Activated naive CD8-positive, alpha-beta T cell treated with anti-CD3 and anti-CD28 coated beads, Interleukin-2, amount 50 U/mL, for 24 hours (primary cell): ENCODE results near the gene LRGUK.

Source experiments
- ATAC-seq: fragments of 150-1000 bp; cut with Tn5 transposase; one replicate; pipeline ENCODE4 v1.10.0; 2021
- DNase-seq: peaks from one replicate; pipeline ENCODE4 v3.0.0; 2021
- H3K27ac Mint-ChIP-seq: one replicate; pipeline ENCODE4 v1.8.0; 2021; ENCODE audit warnings: mild to moderate bottlenecking, mixed read lengths
- H3K27me3 Mint-ChIP-seq: one replicate; pipeline ENCODE4 v1.8.0; 2021; ENCODE audit warnings: mixed read lengths
- H3K36me3 Mint-ChIP-seq: one replicate; pipeline ENCODE4 v1.8.0; 2021; ENCODE audit warnings: low read depth, mixed read lengths
- H3K4me1 Mint-ChIP-seq: one replicate; pipeline ENCODE4 v1.8.0; 2021; ENCODE audit warnings: mixed read lengths
- H3K4me3 Mint-ChIP-seq: one replicate; pipeline ENCODE4 v1.8.0; 2021; ENCODE audit warnings: mild to moderate bottlenecking, moderate library complexity, mixed read lengths
- H3K9me3 Mint-ChIP-seq: one replicate; pipeline ENCODE4 v1.8.0; 2021; ENCODE audit warnings: mixed read lengths

The LRGUK gene

DNA sequence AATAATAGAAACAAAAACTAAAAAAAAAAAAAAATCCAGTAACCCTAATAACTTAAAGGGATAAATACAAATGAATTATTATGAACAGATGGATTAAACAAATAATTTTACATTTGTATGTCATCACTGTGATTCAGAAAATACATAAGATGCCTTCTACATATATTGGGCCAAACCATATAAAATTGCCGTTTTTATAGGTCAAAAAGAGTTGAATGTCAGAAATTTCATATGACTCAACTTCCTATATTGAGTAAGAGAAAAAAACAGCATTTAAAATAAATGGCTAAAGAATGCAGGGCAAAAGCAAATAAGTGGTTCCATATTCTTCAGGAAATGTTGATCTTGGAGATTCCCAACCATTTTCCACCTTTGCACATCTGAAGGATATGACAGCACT, 180.2 kb downstream of the LRGUK start:
- peaks cover 4% of the 10 kb centered on the region for H3K4me1 Mint-ChIP-seq
- H3K9me3 Mint-ChIP-seq: no peaks in the 10 kb centered on the region
- no peak overlapping the region for H3K27ac Mint-ChIP-seq
- no peak for DNase-seq
- no peaks in the 10 kb centered on the region for H3K27me3 Mint-ChIP-seq
- no peak for ATAC-seq
- peaks cover 25% of the 10 kb centered on the region for H3K36me3 Mint-ChIP-seq
- no peak overlapping the region for H3K4me3 Mint-ChIP-seq

- DNase-seq (no peak), ATAC-seq (no peak)
- no peaks in the 10 kb centered on the region for H3K9me3 Mint-ChIP-seq
- H3K36me3 Mint-ChIP-seq: peaks cover 20% of the 10 kb centered on the region
- peaks cover 5% of the 10 kb centered on the region for H3K4me1 Mint-ChIP-seq
- no peak overlapping the region for H3K4me3 Mint-ChIP-seq
- H3K27me3 Mint-ChIP-seq: no peaks in the 10 kb centered on the region
- H3K27ac Mint-ChIP-seq: no peak overlapping the region
Observed at GRCh38 chr7:134308548-134308947, 181.4 kb downstream of the LRGUK start.

DNA sequence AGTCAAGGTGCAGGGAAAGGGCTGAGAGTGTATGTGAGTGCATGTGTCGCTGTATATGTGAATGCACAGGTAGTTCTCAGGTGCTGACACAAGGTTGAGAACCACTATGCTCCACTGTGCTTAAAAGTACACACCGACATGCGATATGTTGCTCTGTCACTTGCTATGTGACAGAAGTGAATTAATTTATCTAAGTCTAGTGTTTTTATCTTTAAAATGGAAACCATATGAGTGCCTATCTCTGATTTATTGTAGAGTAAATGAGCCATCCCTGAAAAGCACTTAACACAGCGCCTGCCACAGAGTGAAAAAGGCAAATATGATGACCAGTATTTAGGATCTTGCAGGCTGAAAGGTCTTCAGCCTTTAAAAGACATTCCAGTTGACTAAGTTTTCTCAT, 184.7 kb downstream of the LRGUK start:
- Mint-ChIP-seq H3K27me3 (no peaks in the 10 kb centered on the region), H3K27ac (no peak overlapping the region), H3K36me3 (peaks cover 8% of the 10 kb centered on the region), H3K4me1 (peaks cover 17% of the 10 kb centered on the region), H3K9me3 (no peaks in the 10 kb centered on the region), H3K4me3 (no peak overlapping the region)
- ATAC-seq: no peak
- no peak for DNase-seq

DNA sequence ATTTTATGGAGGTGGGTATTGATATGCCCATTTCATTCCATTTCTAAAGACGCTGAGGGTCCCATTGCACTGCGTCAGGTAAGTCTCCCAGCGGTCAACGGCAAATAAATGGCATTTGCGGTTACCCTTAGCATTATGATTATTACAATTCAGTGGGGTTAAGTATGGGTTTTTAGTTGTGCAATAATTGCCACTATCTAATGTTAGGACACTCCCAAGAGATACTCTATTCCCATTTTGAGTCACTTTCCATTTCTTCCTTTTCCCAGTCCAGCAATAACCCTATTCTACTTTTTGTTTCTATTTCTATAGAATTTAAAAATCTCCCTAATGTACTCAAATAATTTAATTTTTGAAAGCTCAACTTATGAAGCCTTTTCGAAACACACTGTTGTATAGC, 185.6 kb downstream of the LRGUK start:
- DNase-seq (no peak), ATAC-seq (no peak)
- peaks cover 6% of the 10 kb centered on the region for H3K36me3 Mint-ChIP-seq
- no peaks in the 10 kb centered on the region for H3K9me3 Mint-ChIP-seq
- H3K4me1 Mint-ChIP-seq: peaks cover 25% of the 10 kb centered on the region
- H3K27ac Mint-ChIP-seq: no peak overlapping the region
- H3K27me3 Mint-ChIP-seq: no peaks in the 10 kb centered on the region
- no peak overlapping the region for H3K4me3 Mint-ChIP-seq

GRCh38 chr7:134313543-134313942, 186.4 kb downstream of the LRGUK start:
- Mint-ChIP-seq H3K4me3 (no peak overlapping the region), H3K36me3 (peaks cover 3% of the 10 kb centered on the region), H3K4me1 (peaks cover 26% of the 10 kb centered on the region), H3K27me3 (no peaks in the 10 kb centered on the region), H3K27ac (no peak overlapping the region), H3K9me3 (no peaks in the 10 kb centered on the region)
- ATAC-seq (no peak), DNase-seq (no peak)
